Activated CD4-positive, alpha-beta T cell treated with anti-CD3 and anti-CD28 coated beads for 36 hours (primary cell): ENCODE results near the gene TNFSF4. TPM values are rescaled to one million over a fixed set of nuclear protein-coding genes. Genes with fewer than 3 reads are reported as not detected.

Experiments used
- ATAC-seq: fragments of 200-7000 bp; cut with Tn5 transposase; one replicate; pipeline ENCODE4 v1.10.0; 2021; ENCODE audit warnings: mild to moderate bottlenecking, moderate library complexity
- CTCF ChIA-PET: fragments of 350-600 bp; sonication (Branson Sonifier 250); formaldehyde crosslinking; loops from one replicate; lab custom pipeline; 2021; ENCODE audit warnings: antibody characterized with exemption; lab: Charles Lee
- POLR2A ChIA-PET: fragments of 350-600 bp; sonication (Branson Sonifier 250); formaldehyde crosslinking; loops from one replicate; lab custom pipeline; 2021; ENCODE audit warnings: antibody characterized with exemption, inconsistent platforms; lab: Charles Lee
- DNase-seq: peaks from one replicate; pipeline ENCODE4 v3.0.0-alpha.2; 2020
- H3K27ac Mint-ChIP-seq: one replicate; pipeline ENCODE4 v1.8.0; 2021; ENCODE audit warnings: mixed read lengths
- H3K27me3 Mint-ChIP-seq: one replicate; pipeline ENCODE4 v1.8.0; 2021; ENCODE audit warnings: mixed read lengths
- H3K36me3 Mint-ChIP-seq: one replicate; pipeline ENCODE4 v1.8.0; 2021; ENCODE audit warnings: low read depth, mixed read lengths
- H3K4me1 Mint-ChIP-seq: one replicate; pipeline ENCODE4 v1.8.0; 2021; ENCODE audit warnings: mixed read lengths
- H3K4me3 Mint-ChIP-seq: one replicate; pipeline ENCODE4 v1.8.0; 2021; ENCODE audit warnings: mild to moderate bottlenecking, moderate library complexity, mixed read lengths
- H3K9me3 Mint-ChIP-seq: one replicate; pipeline ENCODE4 v1.8.0; 2021; ENCODE audit warnings: low read depth, mixed read lengths
- intact Hi-C, 2 experiments: fragments of 100-400 bp; cut with DNase I in 1 of 2; cut with micrococcal nuclease in 1 of 2; formaldehyde crosslinking; loops; one replicate each; pipeline versions ENCODE4 v1.14.2 to v1.15.1; 2022 to 2024; cut with DNase I, micrococcal nuclease
- total RNA-seq, 2 experiments: library from RNA; stranded (reverse); gene quantifications; one replicate each; pipeline ENCODE4 v1.2.3, GENCODE V29; 2021

TNFSF4 gene
- total RNA-seq, 2 experiments from 2014 or later, result 0.33 to 0.41 TPM

GRCh38 chr1:173190101-173190936 lies 16.8 kb downstream of the TNFSF4 start:
- Mint-ChIP-seq H3K4me3 (no peak overlapping the region), H3K9me3 (no peaks in the 10 kb centered on the region), H3K27ac (no peak overlapping the region), H3K27me3 (no peaks in the 10 kb centered on the region), H3K36me3 (no peaks in the 10 kb centered on the region), H3K4me1 (peaks cover 5% of the 10 kb centered on the region)
- intact Hi-C loops, result no loop called here
- ATAC-seq, result no peak
- no peak for DNase-seq
- CTCF ChIA-PET, result interaction anchor here (1.1 to 1.4 kb wide), 2 partner anchors 12 to 24 kb away, joined by 3 to 4 read pairs; no protein-coding TSS in a partner anchor
- POLR2A ChIA-PET, result interaction anchor here (0.6 kb wide), 1 partner anchor 129 kb away, joined by 3 read pairs; no protein-coding TSS in a partner anchor

GRCh38 chr1:173187671-173188237 lies 19.4 kb downstream of the TNFSF4 start:
- no peak overlapping the region for H3K4me3 Mint-ChIP-seq
- DNase-seq (no peak), ATAC-seq (no peak)
- no peak overlapping the region for H3K27ac Mint-ChIP-seq
- intact Hi-C loops, result no loop called here
- CTCF ChIA-PET, result interaction anchor here (1.2 kb wide), 1 partner anchor 14 kb away, joined by 4 read pairs; no protein-coding TSS in a partner anchor
- H3K36me3 Mint-ChIP-seq, result no peaks in the 10 kb centered on the region
- H3K4me1 Mint-ChIP-seq, result peaks cover 3% of the 10 kb centered on the region
- POLR2A ChIA-PET, result no interaction called here
- H3K9me3 Mint-ChIP-seq, result no peaks in the 10 kb centered on the region
- H3K27me3 Mint-ChIP-seq, result no peaks in the 10 kb centered on the region

- H3K36me3 Mint-ChIP-seq, result peaks cover 1% of the 10 kb centered on the region
- CTCF ChIA-PET, result no interaction called here
- intact Hi-C loops, result no loop called here
- DNase-seq, result no peak
- no peaks in the 10 kb centered on the region for H3K27me3 Mint-ChIP-seq
- no peak for ATAC-seq
- peaks cover 3% of the 10 kb centered on the region for H3K9me3 Mint-ChIP-seq
- H3K4me3 Mint-ChIP-seq, result no peak overlapping the region
- POLR2A ChIA-PET, result no interaction called here
- no peaks in the 10 kb centered on the region for H3K4me1 Mint-ChIP-seq
- no peak overlapping the region for H3K27ac Mint-ChIP-seq
These were observed 25.3 kb downstream of the TNFSF4 start for GRCh38 chr1:173181791-173182190.

GRCh38 chr1:173176246-173176645 lies 30.9 kb downstream of the TNFSF4 start:
- Mint-ChIP-seq H3K4me1 (no peaks in the 10 kb centered on the region), H3K4me3 (no peak overlapping the region), H3K9me3 (peaks cover 23% of the 10 kb centered on the region), H3K27ac (no peak overlapping the region), H3K27me3 (no peaks in the 10 kb centered on the region), H3K36me3 (peaks cover 9% of the 10 kb centered on the region)
- CTCF ChIA-PET, result interaction anchor here (0.8 kb wide), 1 partner anchor 26 kb away, joined by 3 read pairs; no protein-coding TSS in a partner anchor
- ATAC-seq, result no peak
- POLR2A ChIA-PET, result no interaction called here
- DNase-seq, result no peak
- intact Hi-C loops, result no loop called here

- no peak for DNase-seq
- H3K27me3 Mint-ChIP-seq, result peaks cover 2% of the 10 kb centered on the region
- ChIA-PET POLR2A (no interaction called here), CTCF (interaction anchor here (0.8 kb wide), 1 partner anchor 26 kb away, joined by 3 read pairs; no protein-coding TSS in a partner anchor)
- intact Hi-C loops, result no loop called here
- H3K4me3 Mint-ChIP-seq, result no peak overlapping the region
- H3K4me1 Mint-ChIP-seq, result no peaks in the 10 kb centered on the region
- H3K36me3 Mint-ChIP-seq, result peaks cover 12% of the 10 kb centered on the region
- H3K9me3 Mint-ChIP-seq, result peaks cover 28% of the 10 kb centered on the region
- no peak overlapping the region for H3K27ac Mint-ChIP-seq
- no peak for ATAC-seq
These were observed 31.5 kb downstream of the TNFSF4 start for GRCh38 chr1:173175514-173176145.

- DNase-seq, result no peak
These were observed 33.7 kb downstream of the TNFSF4 start for GRCh38 chr1:173173388-173173787.

GRCh38 chr1:173171152-173171551 lies 36.0 kb downstream of the TNFSF4 start:
- no peak overlapping the region for H3K4me3 Mint-ChIP-seq
- no peak for DNase-seq
- H3K36me3 Mint-ChIP-seq, result peaks cover 10% of the 10 kb centered on the region
- POLR2A ChIA-PET, result interaction anchor here (0.7 kb wide), 1 partner anchor 225 kb away, joined by 3 read pairs; no protein-coding TSS in a partner anchor
- CTCF ChIA-PET, result interaction anchor here (0.6 to 0.9 kb wide), 2 partner anchors 8 to 281 kb away, joined by 3 to 5 read pairs; no protein-coding TSS in a partner anchor
- H3K4me1 Mint-ChIP-seq, result no peaks in the 10 kb centered on the region
- H3K27ac Mint-ChIP-seq, result no peak overlapping the region
- ATAC-seq, result no peak
- H3K27me3 Mint-ChIP-seq, result peaks cover 2% of the 10 kb centered on the region
- intact Hi-C loops, result no loop called here
- H3K9me3 Mint-ChIP-seq, result peaks cover 25% of the 10 kb centered on the region

More at GRCh38 chr1:173173388-173173787, 33.7 kb downstream of the TNFSF4 start:
- ChIA-PET CTCF (no interaction called here), POLR2A (no interaction called here)
- Mint-ChIP-seq H3K4me3 (no peak overlapping the region), H3K4me1 (no peaks in the 10 kb centered on the region), H3K27ac (no peak overlapping the region), H3K27me3 (peaks cover 2% of the 10 kb centered on the region), H3K36me3 (peaks cover 10% of the 10 kb centered on the region), H3K9me3 (peaks cover 25% of the 10 kb centered on the region)
- intact Hi-C loops, result no loop called here
- no peak for ATAC-seq

GRCh38 chr1:173168941-173169340 lies 38.2 kb downstream of the TNFSF4 start:
- CTCF ChIA-PET, result no interaction called here
- Mint-ChIP-seq H3K4me3 (no peak overlapping the region), H3K9me3 (peaks cover 20% of the 10 kb centered on the region), H3K36me3 (peaks cover 5% of the 10 kb centered on the region), H3K27ac (no peak overlapping the region), H3K4me1 (no peaks in the 10 kb centered on the region), H3K27me3 (peaks cover 2% of the 10 kb centered on the region)
- intact Hi-C loops, result no loop called here
- ATAC-seq, result no peak
- POLR2A ChIA-PET, result no interaction called here
- no peak for DNase-seq

GRCh38 chr1:173164686-173165085 lies 42.4 kb downstream of the TNFSF4 start:
- no peaks in the 10 kb centered on the region for H3K9me3 Mint-ChIP-seq
- ATAC-seq, result no peak
- POLR2A ChIA-PET, result no interaction called here
- intact Hi-C loops, result no loop called here
- H3K36me3 Mint-ChIP-seq, result no peaks in the 10 kb centered on the region
- no peak overlapping the region for H3K27ac Mint-ChIP-seq
- peaks cover 5% of the 10 kb centered on the region for H3K4me1 Mint-ChIP-seq
- H3K27me3 Mint-ChIP-seq, result no peaks in the 10 kb centered on the region
- CTCF ChIA-PET, result no interaction called here
- H3K4me3 Mint-ChIP-seq, result no peak overlapping the region
- DNase-seq, result no peak

GRCh38 chr1:173164178-173164577 lies 43.0 kb downstream of the TNFSF4 start:
- Mint-ChIP-seq H3K27me3 (no peaks in the 10 kb centered on the region), H3K36me3 (no peaks in the 10 kb centered on the region), H3K4me1 (peaks cover 5% of the 10 kb centered on the region), H3K27ac (no peak overlapping the region), H3K9me3 (no peaks in the 10 kb centered on the region), H3K4me3 (no peak overlapping the region)
- intact Hi-C loops, result no loop called here
- POLR2A ChIA-PET, result no interaction called here
- no peak for DNase-seq
- no peak for ATAC-seq
- CTCF ChIA-PET, result no interaction called here

- no peak overlapping the region for H3K4me3 Mint-ChIP-seq
- CTCF ChIA-PET, result no interaction called here
- no peak overlapping the region for H3K27ac Mint-ChIP-seq
- H3K36me3 Mint-ChIP-seq, result no peaks in the 10 kb centered on the region
- peaks cover 5% of the 10 kb centered on the region for H3K4me1 Mint-ChIP-seq
- no peak for ATAC-seq
- intact Hi-C loops, result no loop called here
- H3K27me3 Mint-ChIP-seq, result no peaks in the 10 kb centered on the region
- DNase-seq, result no peak
- no peaks in the 10 kb centered on the region for H3K9me3 Mint-ChIP-seq
- POLR2A ChIA-PET, result no interaction called here
These were observed 43.9 kb downstream of the TNFSF4 start for GRCh38 chr1:173163222-173163621.
